HG02840 (cell line): ENCODE results near the gene MDFI.

Experiments
- ATAC-seq: cut with Tn5 transposase; IDR thresholded peaks from one replicate; pipeline ENCODE4 v1.9.1; 2021; ENCODE audit warnings: mild to moderate bottlenecking, moderate library complexity, moderate number of reproducible peaks; ENCODE audit not compliant: unreplicated experiment, low FRiP score

The MDFI gene

GRCh38 chr6:41648070-41648585 is 9.9 kb downstream of the MDFI start:
- no peak for ATAC-seq

GRCh38 chr6:41648921-41649320 is 10.7 kb downstream of the MDFI start:
- no peak for ATAC-seq

- ATAC-seq: no peak
Measured at GRCh38 chr6:41649596-41649995, 11.3 kb downstream of the MDFI start.

- no peak for ATAC-seq
Measured at GRCh38 chr6:41650120-41650519, 11.9 kb downstream of the MDFI start.

- no peak for ATAC-seq
Measured at GRCh38 chr6:41651246-41651961, 13.1 kb downstream of the MDFI start.

GRCh38 chr6:41651962-41652657 is 13.8 kb downstream of the MDFI start:
- no peak for ATAC-seq

- no peak for ATAC-seq
Measured at GRCh38 chr6:41652866-41653652, 14.8 kb downstream of the MDFI start.

GRCh38 chr6:41653691-41654090 is 15.4 kb downstream of the MDFI start:
- ATAC-seq: no peak

- ATAC-seq: no peak
Measured at GRCh38 chr6:41654151-41654697, 16.0 kb downstream of the MDFI start.

- ATAC-seq: no peak
Measured at GRCh38 chr6:41654698-41655151, 16.5 kb downstream of the MDFI start.

GRCh38 chr6:41655176-41655575 is 16.9 kb downstream of the MDFI start:
- no peak for ATAC-seq

GRCh38 chr6:41655646-41656001 is 17.4 kb downstream of the MDFI start:
- no peak for ATAC-seq

GRCh38 chr6:41656002-41656691 is 17.9 kb downstream of the MDFI start:
- ATAC-seq: no peak

- no peak for ATAC-seq
Measured at GRCh38 chr6:41657131-41658094, 19.1 kb downstream of the MDFI start.

GRCh38 chr6:41658636-41659035 is 20.4 kb downstream of the MDFI start:
- no peak for ATAC-seq

GRCh38 chr6:41659935-41660334 is 21.7 kb downstream of the MDFI start:
- no peak for ATAC-seq

GRCh38 chr6:41663568-41663967 is 25.3 kb downstream of the MDFI start:
- no peak for ATAC-seq

GRCh38 chr6:41664271-41664670 is 26.0 kb downstream of the MDFI start:
- ATAC-seq: no peak

GRCh38 chr6:41667195-41667594 is 28.9 kb downstream of the MDFI start:
- no peak for ATAC-seq
